Activated T-cell treated with anti-CD3 and anti-CD28 coated beads for 1 hour (primary cell): Measurements from ENCODE around the gene BRINP1.
"Not testable (repeated sequence)": the region's sequence is repeated elsewhere in the genome, so short reads cannot be mapped to it uniquely, and the experiment has no call there.

ENCODE experiments used
- DNase-seq: peaks from one replicate; pipeline ENCODE4 v3.0.0-alpha.2; 2020; ENCODE audit warnings: low read depth

BRINP1 gene

DNA sequence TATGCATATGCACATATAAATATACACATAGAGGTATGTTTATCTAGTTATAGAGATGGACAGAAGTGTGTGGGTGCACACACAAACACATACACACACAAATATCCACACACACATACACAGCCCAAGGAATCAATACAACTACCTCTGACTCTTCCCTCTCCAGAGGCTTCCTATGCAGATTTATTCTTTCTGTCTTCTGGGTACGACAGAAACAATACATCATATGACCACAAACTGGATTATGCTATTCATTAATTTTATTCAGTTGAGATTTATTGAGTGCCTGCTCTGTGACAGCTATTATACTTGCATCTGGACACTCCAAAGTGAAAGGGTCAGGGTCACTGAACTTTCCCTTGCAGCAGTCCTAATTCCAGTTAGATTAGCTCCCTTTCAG lies 155.8 kb downstream of the BRINP1 start:
- no peak for DNase-seq

DNA sequence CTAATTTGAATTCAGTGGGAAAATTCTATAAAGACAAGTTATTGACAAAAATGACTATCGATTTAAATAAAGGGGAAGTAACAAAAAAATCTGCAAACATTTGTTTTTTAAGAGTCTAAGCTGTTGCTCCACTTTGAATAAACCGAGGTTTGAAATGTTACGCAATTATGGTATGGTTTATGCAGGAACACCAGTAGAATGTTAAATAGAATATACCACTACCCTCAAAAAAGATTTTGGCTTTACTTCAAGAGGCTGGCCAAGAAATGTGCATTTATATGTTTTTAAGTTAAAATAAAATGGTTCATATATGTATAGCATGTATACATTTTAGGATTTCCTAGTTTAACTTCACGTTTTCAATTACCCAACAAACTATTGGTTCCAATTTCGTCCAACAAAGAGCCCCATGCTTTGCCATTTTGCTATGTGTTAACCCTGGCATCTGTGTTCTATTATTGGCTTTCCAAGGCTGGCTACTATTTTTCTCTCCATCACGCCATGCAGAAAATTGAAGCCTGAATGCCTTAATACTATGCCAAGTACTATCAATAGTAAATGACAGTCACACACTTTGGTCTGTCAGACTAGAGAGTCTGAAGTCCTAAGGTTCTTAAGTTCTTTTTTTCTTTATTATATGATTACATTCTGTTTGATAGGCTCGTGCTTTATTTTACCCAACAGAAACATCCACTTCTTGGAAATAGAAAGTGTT lies 171.2 kb downstream of the BRINP1 start:
- no peak for DNase-seq

DNA sequence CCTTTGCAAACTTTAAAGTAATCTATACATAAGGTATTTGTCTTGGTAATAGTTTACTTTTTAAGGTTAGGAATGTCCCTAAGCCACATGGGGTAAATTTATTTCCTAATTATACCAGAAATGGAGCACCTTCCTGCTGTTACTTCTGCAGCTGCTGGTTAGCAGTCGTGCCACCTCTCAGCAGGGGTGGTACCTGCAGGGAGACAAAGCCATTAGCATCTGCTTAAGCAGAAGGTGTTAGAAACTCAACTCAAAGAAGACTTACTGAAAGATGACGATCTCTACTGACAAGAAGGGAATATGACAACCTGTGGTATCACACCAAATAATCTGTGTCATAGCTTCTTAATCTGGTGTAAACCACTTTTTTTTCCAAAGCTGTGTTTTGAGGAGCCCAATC lies 173.7 kb downstream of the BRINP1 start:
- DNase-seq: no peak

GRCh38 chr9:119185298-119185697 lies 183.9 kb downstream of the BRINP1 start:
- no peak for DNase-seq

DNA sequence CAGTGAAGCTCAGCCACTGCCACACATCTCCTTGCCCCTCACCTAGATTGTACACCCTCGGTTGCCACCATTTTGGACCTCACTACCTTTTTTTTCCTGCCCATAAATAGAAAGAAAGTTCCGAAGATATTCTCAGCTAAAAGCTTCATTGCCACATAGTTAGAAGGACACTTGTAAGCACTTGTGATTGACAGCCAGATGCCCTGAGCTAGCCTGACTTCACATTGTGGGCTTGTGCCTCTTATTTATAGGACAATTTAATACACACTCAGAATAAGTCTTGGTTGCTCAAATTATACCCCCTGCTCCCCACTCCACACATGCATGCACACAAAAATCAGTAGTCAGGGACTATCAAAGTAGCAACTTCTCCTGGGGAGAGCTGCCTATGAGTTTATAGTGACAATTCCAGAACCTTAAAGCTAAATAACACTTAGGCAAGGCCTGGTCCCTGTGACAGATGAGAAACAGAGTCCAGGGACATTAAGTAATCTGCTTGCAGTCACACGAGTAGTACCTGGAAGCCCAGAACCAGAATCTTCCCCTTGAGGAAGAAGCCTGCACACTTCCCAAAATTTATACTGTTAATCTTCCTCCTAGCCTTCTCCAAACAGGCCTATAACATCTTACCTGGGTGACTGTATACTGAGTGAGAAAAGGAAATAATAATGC lies 184.8 kb downstream of the BRINP1 start:
- DNase-seq: no peak

DNA sequence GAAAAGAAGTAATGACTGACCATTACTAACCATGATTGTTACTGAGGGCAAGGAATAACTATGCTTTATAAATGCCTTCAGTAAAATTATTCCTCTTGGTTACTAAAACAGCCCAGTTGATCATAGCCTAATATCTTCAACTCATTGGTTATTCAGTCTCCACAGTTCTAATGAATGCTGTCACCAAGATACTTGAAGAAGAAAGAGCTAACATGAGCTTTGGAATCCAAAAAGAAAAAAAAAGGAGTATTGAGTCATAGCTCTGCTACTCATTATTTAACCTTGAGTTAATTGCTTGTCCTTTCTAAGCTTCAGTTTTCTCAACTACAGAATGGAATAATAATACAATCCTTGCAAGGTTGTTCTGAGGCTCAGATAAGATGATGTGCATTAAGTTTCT lies 187.7 kb downstream of the BRINP1 start:
- DNase-seq: no peak

DNA sequence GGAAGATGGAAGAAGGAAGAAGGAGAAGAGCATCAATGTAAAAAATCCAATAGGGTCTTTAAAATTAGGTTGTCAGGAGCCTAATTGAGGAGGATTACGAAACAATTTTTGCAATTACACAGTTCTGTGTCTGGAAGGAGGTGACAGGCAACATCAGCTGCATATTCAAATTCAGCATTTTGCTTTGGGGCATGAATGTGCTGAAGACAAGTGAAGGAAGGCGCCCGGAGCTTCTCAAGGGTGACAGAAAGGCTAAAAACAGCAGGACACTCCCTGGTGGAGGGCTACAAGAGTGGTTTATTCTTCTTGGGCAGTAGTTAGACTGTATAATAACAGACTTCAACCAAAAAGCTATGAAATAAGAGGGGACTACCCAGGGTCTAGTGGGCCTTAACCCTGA lies 188.3 kb downstream of the BRINP1 start:
- DNase-seq: no peak

GRCh38 chr9:119179701-119180100 lies 189.5 kb downstream of the BRINP1 start:
- no peak for DNase-seq

- DNase-seq: no peak
Observed at GRCh38 chr9:119177196-119177595, 192.0 kb downstream of the BRINP1 start.

DNA sequence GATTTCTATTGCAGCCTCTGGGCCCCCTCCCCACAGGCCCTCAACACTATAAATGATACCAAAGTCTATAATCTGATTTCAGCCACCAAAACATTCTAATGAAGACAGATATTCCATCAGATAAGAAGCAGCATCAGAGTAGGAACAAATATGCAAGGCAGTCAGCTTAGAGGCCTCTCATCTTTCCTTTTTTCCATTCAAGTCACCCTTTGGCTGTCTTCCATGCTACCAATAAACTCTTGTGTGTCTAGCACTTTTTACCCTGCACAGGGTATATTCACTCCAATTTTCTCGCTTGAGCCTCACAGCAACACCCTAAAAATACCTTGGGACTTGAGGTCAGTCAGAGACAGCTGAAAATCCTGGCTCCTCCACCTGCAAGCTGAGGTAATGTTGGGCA lies 193.7 kb downstream of the BRINP1 start:
- no peak for DNase-seq

GRCh38 chr9:119169222-119169621 lies 200.0 kb downstream of the BRINP1 start:
- DNase-seq: not testable (repeated sequence)

- DNase-seq: no peak
Observed at GRCh38 chr9:119167876-119168275, 201.4 kb downstream of the BRINP1 start.

DNA sequence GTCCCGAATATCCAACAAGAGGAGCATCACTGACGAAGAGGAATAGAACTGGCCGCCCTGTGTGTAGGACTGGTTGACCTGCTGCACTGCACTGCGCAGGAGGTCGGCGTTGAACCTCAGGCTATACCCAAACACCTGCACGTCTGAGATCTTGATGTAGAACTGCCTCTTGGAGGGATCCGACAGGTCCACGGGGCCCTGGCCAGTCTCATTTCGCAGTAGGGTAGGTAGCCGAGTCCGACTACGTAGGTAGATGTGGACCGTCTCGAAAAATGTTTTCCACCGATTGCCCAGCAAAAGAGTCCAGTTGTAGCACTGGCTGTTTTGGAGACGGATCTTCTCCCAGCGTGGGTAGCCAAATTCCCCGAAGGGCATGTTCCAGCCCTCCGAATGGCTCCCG lies 202.0 kb downstream of the BRINP1 start:
- DNase-seq: no peak

DNA sequence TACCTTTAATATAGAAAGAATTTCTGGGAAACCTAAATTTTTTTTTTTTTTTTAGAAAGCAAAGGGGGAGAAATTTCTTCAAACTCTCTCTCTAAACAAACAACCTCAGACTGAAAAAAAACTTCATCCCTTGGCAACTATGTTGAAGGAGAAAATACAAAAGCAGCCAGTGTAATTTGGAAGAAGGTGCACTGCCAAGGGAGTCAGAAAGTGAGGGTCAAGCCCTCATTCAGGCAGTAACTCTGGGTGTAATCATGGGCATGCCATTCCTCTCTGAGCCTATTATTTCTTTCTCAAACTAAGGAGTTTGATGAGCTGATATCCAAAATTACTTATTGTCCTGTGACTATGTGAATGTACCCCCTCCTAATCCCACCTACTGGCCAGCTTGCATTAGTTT lies 203.1 kb downstream of the BRINP1 start:
- DNase-seq: no peak

- no peak for DNase-seq
Observed at GRCh38 chr9:119165131-119165530, 204.1 kb downstream of the BRINP1 start.

- DNase-seq: no peak
Observed at GRCh38 chr9:119164716-119165115, 204.5 kb downstream of the BRINP1 start.

GRCh38 chr9:119160551-119160950 lies 208.7 kb downstream of the BRINP1 start:
- no peak for DNase-seq

DNA sequence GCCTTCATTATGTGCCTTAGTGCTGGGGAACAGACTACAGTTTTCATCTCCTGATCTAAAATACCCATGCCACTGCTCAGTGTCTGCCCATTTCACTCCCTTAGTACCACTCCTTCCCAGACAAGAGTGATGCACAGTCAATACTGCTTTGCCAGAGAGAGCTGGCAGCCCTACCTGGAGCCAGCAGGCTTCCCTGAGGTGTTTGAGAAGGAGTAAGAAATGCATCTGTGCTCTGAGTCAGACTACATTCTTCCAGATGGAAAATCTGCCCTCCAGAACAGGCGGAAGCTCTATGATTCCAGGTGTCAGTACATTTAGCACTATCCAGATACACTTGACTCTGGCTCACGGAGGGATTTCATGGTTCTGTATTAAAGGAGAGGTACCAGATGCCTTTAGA lies 209.8 kb downstream of the BRINP1 start:
- no peak for DNase-seq

DNA sequence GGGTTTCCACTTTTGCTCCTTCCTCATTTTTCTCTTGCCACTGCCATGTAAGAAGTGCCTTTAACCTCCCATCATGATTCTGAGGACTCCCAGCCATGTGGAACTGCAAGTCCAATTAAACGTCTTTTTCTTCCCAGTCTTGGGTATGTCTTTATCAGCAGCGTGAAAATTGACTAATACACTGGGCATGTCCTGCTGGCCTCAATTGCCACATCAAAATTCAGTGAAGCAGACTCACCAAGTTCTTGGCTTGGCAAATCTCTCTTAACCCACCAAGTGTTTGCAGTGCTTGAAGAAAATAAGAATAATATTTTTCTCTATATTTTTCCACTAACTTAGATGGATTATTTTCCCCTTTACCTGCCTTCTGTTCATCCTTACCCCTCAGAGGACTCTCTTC lies 212.0 kb downstream of the BRINP1 start:
- no peak for DNase-seq

DNA sequence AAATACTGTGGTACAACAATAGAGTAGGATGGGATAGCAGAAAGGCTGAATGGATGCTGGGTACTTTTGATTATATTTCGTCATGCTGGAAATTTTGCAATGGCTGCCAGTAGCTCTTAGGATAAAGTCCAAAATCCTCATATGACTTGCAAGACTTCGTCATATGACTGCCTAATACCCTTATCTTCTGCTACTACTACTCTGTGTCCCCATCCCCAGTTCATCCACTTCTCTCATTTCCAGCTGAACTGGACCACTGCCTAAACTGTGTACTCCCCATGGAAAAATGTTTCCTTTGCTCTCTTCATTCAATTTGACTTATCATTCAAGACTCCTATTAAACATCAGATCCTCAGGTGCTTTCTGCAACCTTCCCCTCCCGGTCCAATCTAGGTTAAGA lies 212.9 kb downstream of the BRINP1 start:
- no peak for DNase-seq

GRCh38 chr9:119154527-119154926 lies 214.7 kb downstream of the BRINP1 start:
- no peak for DNase-seq

DNA sequence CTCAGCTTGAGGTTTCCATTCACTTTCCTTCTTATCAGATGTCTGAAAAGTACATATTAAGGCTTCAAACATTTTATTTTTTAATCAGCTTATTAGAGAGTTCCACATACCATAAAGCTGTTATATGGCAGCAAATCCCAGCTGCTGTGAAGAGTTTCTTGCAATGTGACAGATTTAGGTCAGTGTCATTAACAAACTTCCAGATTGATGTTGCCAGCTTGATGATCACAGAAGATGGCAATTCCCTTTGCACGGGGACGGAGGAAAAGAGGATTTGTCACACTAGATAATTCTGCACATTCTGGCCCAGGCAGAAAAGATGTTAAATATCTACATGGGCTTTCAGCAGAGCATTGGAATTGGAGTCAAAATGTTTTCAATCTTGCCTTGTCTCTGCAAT lies 215.8 kb downstream of the BRINP1 start:
- DNase-seq: no peak

- DNase-seq: no peak
Observed at GRCh38 chr9:119148855-119149254, 220.4 kb downstream of the BRINP1 start.

GRCh38 chr9:119137479-119137878 lies 231.8 kb downstream of the BRINP1 start:
- DNase-seq: no peak
